Transverse colon (tissue), 4 donors: ENCODE results near the gene CLN6. TPM values are rescaled to one million over a fixed set of nuclear protein-coding genes. Genes with fewer than 3 reads are reported as not detected.

Source experiments
- DNase-seq: peaks from one replicate; pipeline ENCODE4 v3.0.0-alpha.2; 2019
- H3K27ac ChIP-seq, 4 donors: fragments of 200-600 bp; sonication (generic); 2 replicates each; pipeline ENCODE4 v1.5.1; 2016 to 2018; ENCODE audit warnings: inconsistent platforms in 4 of 4
- H3K27me3 ChIP-seq: fragments of 200-600 bp; sonication (generic); 2 replicates; pipeline ENCODE4 v1.5.1; 2017; ENCODE audit warnings: inconsistent platforms
- H3K36me3 ChIP-seq, 4 donors: fragments of 200-600 bp; sonication (generic); 2 replicates each; pipeline ENCODE4 v1.5.1; 2017 to 2019; ENCODE audit warnings: inconsistent platforms in 4 of 4
- H3K4me1 ChIP-seq, 4 donors: fragments of 200-600 bp; sonication (generic); 2 replicates each; pipeline ENCODE4 v1.5.1; 2017 to 2020; ENCODE audit warnings: inconsistent platforms in 4 of 4
- H3K4me3 ChIP-seq, 4 donors: fragments of 200-600 bp; sonication (generic); 1 replicate in 1 of 4; 2 replicates in 3 of 4; pipeline versions ENCODE4 v1.5.1 to v1.6.1; 2017 to 2019; ENCODE audit warnings: inconsistent platforms in 4 of 4
- H3K9me3 ChIP-seq, 2 donors: fragments of 200-600 bp; sonication (generic); 2 replicates each; pipeline ENCODE4 v1.5.1; 2017 to 2019; ENCODE audit warnings: inconsistent platforms in 2 of 2
- EP300 ChIP-seq: sonication (generic); formaldehyde crosslinking; IDR thresholded peaks from one replicate; pipeline ENCODE4 v1.6.1; 2017; ENCODE audit warnings: antibody characterized with exemption, low read depth
- POLR2A ChIP-seq: fragments of 450-650 bp; IDR thresholded peaks from one replicate; pipeline ENCODE4 v1.6.1; 2016; ENCODE audit warnings: antibody characterized with exemption, mild to moderate bottlenecking, moderate library complexity
- POLR2AphosphoS5 ChIP-seq, 3 donors: sonication (generic); formaldehyde crosslinking; IDR thresholded peaks; one replicate each; pipeline ENCODE4 v1.6.1; 2016; ENCODE audit warnings: antibody characterized with exemption in 3 of 3
- WGBS, 2 donors: methylation state at CpG; one replicate each; pipeline ENCODE4 v1.1.5; 2018; ENCODE audit warnings: low coverage in 1 of 2; 5-methylcytosine and 5-hydroxymethylcytosine counted together
- in situ Hi-C, 4 donors: fragments of 200-750 bp; cut with MboI; loops; one replicate each; pipeline versions ENCODE4 v1.15.0 to v1.15.1; 2017; ENCODE audit warnings: low sequenced_read_pairs in 3 of 4, low pct_ligation_motif_present in 1 of 4, low pct_unique_long_range_greater_than_20kb in 1 of 4
- intact Hi-C: fragments of 100-400 bp; cut with DNase I; formaldehyde crosslinking; loops from one replicate; pipeline ENCODE4 v1.15.1; 2023; ENCODE audit warnings: low total_unique reads
- total RNA-seq, 4 donors: library from RNA; depleted of rRNA; stranded (reverse); fragments of >200 nt; gene quantifications; one replicate each; pipeline ENCODE4 v1.1.0, GENCODE V29; 2016
- TF ChIP-seq, protein P1 (sequence below), 5 experiments: fragments of 200-600 bp in 3 of 5; fragments of 450-650 bp in 2 of 5; sonication (generic) in 3 of 5; IDR thresholded peaks; 1 replicate in 2 of 5; 2 replicates in 3 of 5; pipeline ENCODE4 v1.5.1; 2016 to 2017; ENCODE audit warnings: antibody characterized with exemption in 5 of 5, inconsistent platforms in 3 of 5, mild to moderate bottlenecking in 2 of 5, moderate library complexity in 1 of 5

Gene CLN6
- total RNA-seq, 4 donors from 2014 or later, result 13.8 to 28.1 (median 18.2) TPM

DNA sequence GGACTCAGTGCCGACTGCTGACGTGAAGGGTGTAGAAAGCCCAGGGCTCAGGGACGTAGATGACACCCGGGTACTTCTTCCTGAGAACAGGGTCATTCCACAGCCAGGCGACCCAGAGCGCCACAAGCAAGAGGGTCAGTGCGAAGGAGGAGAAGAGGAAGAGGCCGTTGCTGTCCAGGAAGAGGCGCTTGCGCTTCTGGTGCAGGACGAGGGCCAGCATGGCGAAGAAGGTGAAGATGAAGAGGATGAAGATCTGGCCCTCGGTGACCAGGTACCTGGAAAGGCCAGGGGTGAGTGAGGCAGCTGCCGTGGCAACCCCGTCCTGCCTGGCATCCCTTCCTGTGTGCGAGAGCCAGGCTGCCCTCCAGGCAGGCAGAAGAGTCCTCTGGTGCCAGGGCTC is 21.4 kb downstream of the CLN6 start:
- peaks cover 12 to 46% (median 32%) of the 10 kb centered on the region in 4 donors for H3K4me1 ChIP-seq
- no peak overlapping the region for H3K27ac ChIP-seq

DNA sequence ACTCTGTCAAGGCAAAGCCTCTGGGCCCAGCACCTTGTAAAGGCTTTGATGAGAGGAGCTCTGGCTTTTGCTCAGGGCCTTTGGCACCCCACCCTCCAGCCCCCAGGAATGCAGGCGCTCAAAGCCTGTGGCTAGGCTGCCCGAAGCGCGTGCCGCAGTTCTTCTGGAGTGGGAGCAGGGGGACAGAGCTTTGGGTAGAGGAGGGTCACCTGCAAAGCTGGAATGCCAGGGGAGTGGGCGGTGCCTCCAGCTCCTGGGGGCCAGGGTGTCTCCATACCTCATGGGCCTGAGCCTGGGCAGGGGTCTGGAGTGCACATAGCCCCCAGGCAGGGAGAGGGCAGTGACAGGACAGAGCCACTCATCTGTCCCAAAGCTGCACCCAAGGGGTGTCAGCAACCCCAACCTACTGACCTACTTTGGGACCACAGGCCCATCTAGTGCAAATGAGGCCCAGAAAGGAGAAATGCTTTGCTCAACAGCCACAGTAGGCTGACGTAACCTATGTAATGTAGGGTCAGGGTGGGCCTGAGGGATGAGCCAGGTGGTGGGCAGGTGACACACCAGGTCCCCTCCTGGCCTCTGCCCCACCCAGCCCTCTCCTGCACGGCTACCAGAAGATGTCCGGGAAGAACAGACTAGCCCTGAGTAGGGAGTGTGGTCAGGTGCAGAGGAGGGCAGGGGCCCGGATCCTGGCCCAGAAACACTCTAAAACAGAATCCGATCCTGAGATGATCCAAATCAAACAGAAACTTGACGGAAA is 22.2 kb downstream of the CLN6 start:
- peak overlapping the region; percentile 11 to 90 (median 88) for H3K27ac ChIP-seq
- peaks cover 12 to 52% (median 35%) of the 10 kb centered on the region in 4 donors for H3K4me1 ChIP-seq
- no peak for DNase-seq
- no peak overlapping the region for H3K4me3 ChIP-seq
- in situ Hi-C loops, result no loop called here
- TF ChIP-seq, protein P1, sequence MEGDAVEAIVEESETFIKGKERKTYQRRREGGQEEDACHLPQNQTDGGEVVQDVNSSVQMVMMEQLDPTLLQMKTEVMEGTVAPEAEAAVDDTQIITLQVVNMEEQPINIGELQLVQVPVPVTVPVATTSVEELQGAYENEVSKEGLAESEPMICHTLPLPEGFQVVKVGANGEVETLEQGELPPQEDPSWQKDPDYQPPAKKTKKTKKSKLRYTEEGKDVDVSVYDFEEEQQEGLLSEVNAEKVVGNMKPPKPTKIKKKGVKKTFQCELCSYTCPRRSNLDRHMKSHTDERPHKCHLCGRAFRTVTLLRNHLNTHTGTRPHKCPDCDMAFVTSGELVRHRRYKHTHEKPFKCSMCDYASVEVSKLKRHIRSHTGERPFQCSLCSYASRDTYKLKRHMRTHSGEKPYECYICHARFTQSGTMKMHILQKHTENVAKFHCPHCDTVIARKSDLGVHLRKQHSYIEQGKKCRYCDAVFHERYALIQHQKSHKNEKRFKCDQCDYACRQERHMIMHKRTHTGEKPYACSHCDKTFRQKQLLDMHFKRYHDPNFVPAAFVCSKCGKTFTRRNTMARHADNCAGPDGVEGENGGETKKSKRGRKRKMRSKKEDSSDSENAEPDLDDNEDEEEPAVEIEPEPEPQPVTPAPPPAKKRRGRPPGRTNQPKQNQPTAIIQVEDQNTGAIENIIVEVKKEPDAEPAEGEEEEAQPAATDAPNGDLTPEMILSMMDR (IDR thresholded peaks at IDR 0.05), result no peak
- TF ChIP-seq POLR2AphosphoS5 (IDR thresholded peaks at IDR 0.05), result no peak
- TF ChIP-seq POLR2A, result no peak
- TF ChIP-seq EP300, result no peak
- 84 to 94% methylated on average over 3 to 12 of the region's 12 CpGs for WGBS, 2 donors
- no peaks in the 10 kb centered on the region for H3K9me3 ChIP-seq
- H3K36me3 ChIP-seq, result no peaks in the 10 kb centered on the region
- intact Hi-C loops, result loop anchor here (5.0 kb wide), 1 partner anchor 1680 kb away; no protein-coding TSS in a partner anchor
- no peaks in the 10 kb centered on the region for H3K27me3 ChIP-seq

More for the DNA sequence above, 21.4 kb downstream of the CLN6 start:
- intact Hi-C loops, result loop anchor here (5.0 kb wide), 1 partner anchor 1681 kb away; no protein-coding TSS in a partner anchor
- Histone ChIP-seq H3K36me3 (no peaks in the 10 kb centered on the region), H3K9me3 (no peaks in the 10 kb centered on the region), H3K27me3 (no peaks in the 10 kb centered on the region), H3K4me3 (no peak overlapping the region)
- 86% methylated on average over 16 of the region's 16 CpGs; no CpG with 5 or more reads in 1 of the 2 donors for WGBS, 2 donors
- no peak for DNase-seq
- TF ChIP-seq EP300, result no peak
- in situ Hi-C loops, result no loop called here

DNA sequence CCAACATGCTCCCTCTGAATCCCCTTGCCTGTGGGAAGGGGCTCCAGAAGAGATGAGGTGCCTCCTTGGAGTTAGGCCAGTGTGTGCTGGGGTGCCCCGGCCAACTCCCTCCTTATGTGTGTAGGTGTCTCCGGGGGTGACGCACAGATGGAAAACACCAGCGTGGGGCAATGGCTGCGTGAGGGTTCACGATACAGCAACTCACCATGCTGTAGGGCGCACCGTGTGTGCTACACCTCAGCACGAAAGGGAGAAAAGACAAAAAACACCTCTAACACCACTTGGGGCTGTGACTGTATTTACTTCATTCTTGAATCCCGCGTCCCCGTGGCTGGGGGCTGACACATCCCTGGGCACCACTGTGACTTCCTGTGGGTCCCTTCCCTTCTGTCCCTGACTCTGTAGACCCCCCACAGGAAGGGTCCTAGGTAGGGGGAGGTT is 22.8 kb downstream of the CLN6 start:
- Histone ChIP-seq H3K4me1 (peaks cover 12 to 59% (median 39%) of the 10 kb centered on the region in 4 donors), H3K4me3 (no peak overlapping the region), H3K9me3 (no peaks in the 10 kb centered on the region), H3K27me3 (no peaks in the 10 kb centered on the region), H3K27ac (peak overlapping the region; percentile 87 to 90 (median 90)), H3K36me3 (no peaks in the 10 kb centered on the region)
- DNase-seq, result no peak
- in situ Hi-C loops (no loop called here), intact Hi-C loops (loop anchor here (5.0 kb wide), 1 partner anchor 1679 kb away; no protein-coding TSS in a partner anchor)
- TF ChIP-seq, protein P1 (IDR thresholded peaks at IDR 0.05), result no peak
- TF ChIP-seq POLR2AphosphoS5 (IDR thresholded peaks at IDR 0.05) (no peak), EP300 (no peak), POLR2A (no peak)
- WGBS, 2 donors, result 60 to 91% methylated on average over 1 to 12 of the region's 12 CpGs

DNA sequence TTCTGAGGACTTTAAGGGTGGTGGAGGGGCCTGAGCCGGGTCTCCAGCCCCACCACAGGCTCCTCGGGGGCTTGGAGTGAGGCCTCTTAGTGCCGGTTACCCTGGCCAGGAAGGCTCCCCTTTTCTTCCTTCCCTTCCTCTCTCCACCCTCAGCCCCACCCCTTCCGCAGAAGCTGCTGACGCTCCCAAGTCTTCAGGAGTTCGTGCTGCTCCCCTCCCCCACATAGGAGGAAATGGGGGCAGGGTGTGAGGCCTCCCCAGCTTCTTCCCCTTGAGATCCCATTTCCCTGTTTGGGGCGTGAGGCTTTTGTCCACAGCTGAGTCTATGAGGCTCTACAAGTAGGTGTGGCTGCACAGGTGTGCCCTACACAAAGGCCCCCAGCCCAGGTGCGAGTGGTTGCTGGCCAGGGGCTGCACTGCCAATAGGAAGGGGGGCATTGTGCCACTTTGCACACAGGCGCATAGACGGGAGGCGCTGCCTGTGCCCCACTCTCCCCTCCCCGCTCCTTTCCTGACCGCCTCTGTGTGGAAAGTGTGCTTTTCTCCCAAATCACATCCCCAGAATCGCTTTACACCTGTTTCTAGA is 23.5 kb downstream of the CLN6 start:
- in situ Hi-C loops (no loop called here), intact Hi-C loops (loop anchor here (5.0 kb wide), 1 partner anchor 1679 kb away; no protein-coding TSS in a partner anchor)
- peak; percentile 92 for DNase-seq
- Histone ChIP-seq H3K36me3 (no peaks in the 10 kb centered on the region), H3K27me3 (no peaks in the 10 kb centered on the region), H3K27ac (peak overlapping the region; percentile 87 to 90 (median 90)), H3K4me3 (peak overlapping the region in 3 of 4 donors; percentile 33 to 61 (median 47)), H3K4me1 (peaks cover 12 to 64% (median 45%) of the 10 kb centered on the region in 4 donors), H3K9me3 (no peaks in the 10 kb centered on the region)
- WGBS, 2 donors, result 62% methylated on average over 14 of the region's 14 CpGs; no CpG with 5 or more reads in 1 of the 2 donors
- TF ChIP-seq POLR2AphosphoS5 (IDR thresholded peaks at IDR 0.05) (peak; percentile 60 to 71 (median 64)), EP300 (peak; percentile 23), POLR2A (peak; percentile 9)
- TF ChIP-seq, protein P1 (IDR thresholded peaks at IDR 0.05), result no peak
